DOHH2 (cell line): ENCODE results near the gene GPD2.

Experiments used
- CTCF ChIP-seq: fragments of 200-600 bp; sonication (generic); IDR thresholded peaks from one replicate; pipeline ENCODE4 v1.5.1; 2014; ENCODE audit warnings: antibody characterized with exemption, mild to moderate bottlenecking, low read depth, low read length; ENCODE audit not compliant: poor library complexity, severe bottlenecking
- EZH2phosphoT487 ChIP-seq: fragments of 200-600 bp; sonication (generic); IDR thresholded peaks from 2 replicates; pipeline ENCODE4 v1.6.1; 2017; ENCODE audit warnings: borderline replicate concordance, mild to moderate bottlenecking, antibody characterized with exemption, low read length, moderate library complexity, mixed read lengths

GRCh38 chr2:156589381-156590079 is 153.4 kb downstream of the GPD2 start:
- TF ChIP-seq CTCF (peak; percentile 47), EZH2phosphoT487 (no peak)
